Gastroesophageal sphincter (tissue), 4 donors: ENCODE results near the gene C4orf17. TPM values are rescaled to one million over a fixed set of nuclear protein-coding genes. Genes with fewer than 3 reads are reported as not detected.
A peak's percentile ranks its signal among the peaks of the same experiment; 100 is the strongest.

Experiments used
- ATAC-seq: fragments of 150-250 bp; one replicate; pipeline ENCODE4 v1.9.1; 2016; ENCODE audit warnings: mild to moderate bottlenecking, moderate library complexity
- H3K27ac ChIP-seq, 4 donors: fragments of 200-600 bp; sonication (generic) in 3 of 4; 1 replicate in 3 of 4; 2 replicates in 1 of 4; pipeline ENCODE4 v1.5.1; 2016 to 2019
- H3K27me3 ChIP-seq: fragments of 200-600 bp; sonication (generic); one replicate; pipeline ENCODE4 v1.5.1; 2019
- H3K36me3 ChIP-seq, 2 donors: fragments of 200-600 bp; sonication (generic); one replicate each; pipeline ENCODE4 v1.5.1; 2019; ENCODE audit warnings: control low read depth in 1 of 2
- H3K4me1 ChIP-seq, 3 donors: fragments of 200-600 bp; sonication (generic); 1 replicate in 2 of 3; 2 replicates in 1 of 3; pipeline ENCODE4 v1.5.1; 2016 to 2019; ENCODE audit warnings: control low read depth in 2 of 3
- H3K4me3 ChIP-seq, 2 donors: fragments of 200-600 bp; sonication (generic); one replicate each; pipeline ENCODE4 v1.5.1; 2019; ENCODE audit warnings: mild to moderate bottlenecking in 1 of 2, moderate library complexity in 1 of 2
- H3K9me3 ChIP-seq, 3 donors: fragments of 200-600 bp; sonication (generic); one replicate each; pipeline ENCODE4 v1.5.1; 2017 to 2019; ENCODE audit warnings: control low read depth in 2 of 3
- CTCF ChIP-seq, 4 experiments: fragments of 200-600 bp in 2 of 4; fragments of 450-650 bp in 2 of 4; sonication (generic) in 1 of 4; IDR thresholded peaks; one replicate each; pipeline ENCODE4 v1.5.1; 2017 to 2019; ENCODE audit warnings: antibody characterized with exemption in 4 of 4, mild to moderate bottlenecking in 2 of 4, moderate library complexity in 2 of 4
- EP300 ChIP-seq: sonication (generic); formaldehyde crosslinking; IDR thresholded peaks from one replicate; pipeline ENCODE4 v1.6.1; 2017; ENCODE audit warnings: antibody characterized with exemption, mild to moderate bottlenecking
- POLR2A ChIP-seq, 2 donors: fragments of 450-650 bp; IDR thresholded peaks; one replicate each; pipeline ENCODE4 v1.6.1; 2017; ENCODE audit warnings: antibody characterized with exemption in 2 of 2, mild to moderate bottlenecking in 2 of 2, moderate library complexity in 1 of 2
- POLR2AphosphoS5 ChIP-seq: sonication (generic); formaldehyde crosslinking; IDR thresholded peaks from one replicate; pipeline ENCODE4 v1.6.1; 2017; ENCODE audit warnings: antibody characterized with exemption
- WGBS, 2 donors: methylation state at CpG; one replicate each; pipeline ENCODE4 v1.1.5; 2018; ENCODE audit warnings: low coverage in 1 of 2; 5-methylcytosine and 5-hydroxymethylcytosine counted together
- total RNA-seq, 4 donors: library from RNA; depleted of rRNA; stranded (reverse); fragments of >200 nt; gene quantifications; one replicate each; pipeline ENCODE4 v1.1.0, GENCODE V29; 2016

C4orf17 gene
- total RNA-seq, 4 donors from 2014 or later, result not detected

GRCh38 chr4:99574530-99575324, 63.9 kb downstream of the C4orf17 start, which contains the start of gene MTTP:
Gene MTTP, plus strand, starts transcription at chr4:99574824. Its CDS starts 86 bp downstream, at chr4:99574910.
- peak within 1 kb of the TSS in 2 of 4 donors; percentile 58 to 68 for H3K27ac ChIP-seq
- no peak for ATAC-seq
- WGBS, 2 donors, result 47 to 67% methylated on average over 3 of the region's 3 CpGs
- H3K36me3 ChIP-seq, result no peaks in the 10 kb centered on the region
- peaks cover 0 to 21% (median 0%) of the 10 kb centered on the region in 3 donors for H3K4me1 ChIP-seq
- no peaks in the 10 kb centered on the region for H3K27me3 ChIP-seq
- H3K9me3 ChIP-seq, result no peaks in the 10 kb centered on the region
- H3K4me3 ChIP-seq, result no peak within 1 kb of the TSS
- TF ChIP-seq POLR2A (IDR thresholded peaks at IDR 0.05) (no peak), EP300 (no peak)

GRCh38 chr4:99578714-99579113, 67.9 kb downstream of the C4orf17 start:
- 78 to 91% methylated on average over 2 of the region's 2 CpGs for WGBS, 2 donors
- no peaks in the 10 kb centered on the region for H3K9me3 ChIP-seq
- peaks cover 0 to 2% (median 0%) of the 10 kb centered on the region in 3 donors for H3K4me1 ChIP-seq
- TF ChIP-seq CTCF (IDR thresholded peaks at IDR 0.05), result no peak
- TF ChIP-seq POLR2AphosphoS5, result no peak
- no peak for TF ChIP-seq POLR2A (IDR thresholded peaks at IDR 0.05)
- H3K36me3 ChIP-seq, result no peaks in the 10 kb centered on the region
- no peak for ATAC-seq
- H3K4me3 ChIP-seq, result no peak overlapping the region
- H3K27ac ChIP-seq, result no peak overlapping the region
- H3K27me3 ChIP-seq, result no peaks in the 10 kb centered on the region

- H3K27me3 ChIP-seq, result no peaks in the 10 kb centered on the region
- no peaks in the 10 kb centered on the region for H3K4me1 ChIP-seq
- no peak overlapping the region for H3K4me3 ChIP-seq
- H3K27ac ChIP-seq, result no peak overlapping the region
- ATAC-seq, result no peak
- TF ChIP-seq POLR2AphosphoS5, result no peak
- no peak for TF ChIP-seq POLR2A (IDR thresholded peaks at IDR 0.05)
- no peak for TF ChIP-seq EP300
- TF ChIP-seq CTCF (IDR thresholded peaks at IDR 0.05), result no peak
- H3K36me3 ChIP-seq, result no peaks in the 10 kb centered on the region
- WGBS, 2 donors, result 86 to 89% methylated on average over 1 of the region's 1 CpG
- no peaks in the 10 kb centered on the region for H3K9me3 ChIP-seq
Measured at GRCh38 chr4:99585516-99585915, 74.7 kb downstream of the C4orf17 start.

GRCh38 chr4:99586322-99586721, 75.5 kb downstream of the C4orf17 start:
- no peak for ATAC-seq
- TF ChIP-seq CTCF (IDR thresholded peaks at IDR 0.05) (no peak), POLR2A (IDR thresholded peaks at IDR 0.05) (no peak), EP300 (no peak), POLR2AphosphoS5 (no peak)
- H3K9me3 ChIP-seq, result no peaks in the 10 kb centered on the region
- H3K27ac ChIP-seq, result no peak overlapping the region
- WGBS, 2 donors, result 58 to 71% methylated on average over 2 of the region's 2 CpGs
- H3K4me1 ChIP-seq, result no peaks in the 10 kb centered on the region
- H3K27me3 ChIP-seq, result no peaks in the 10 kb centered on the region
- no peak overlapping the region for H3K4me3 ChIP-seq
- H3K36me3 ChIP-seq, result no peaks in the 10 kb centered on the region

- Histone ChIP-seq H3K27ac (no peak overlapping the region), H3K9me3 (no peaks in the 10 kb centered on the region), H3K4me3 (no peak overlapping the region), H3K4me1 (no peaks in the 10 kb centered on the region), H3K27me3 (no peaks in the 10 kb centered on the region), H3K36me3 (no peaks in the 10 kb centered on the region)
- no peak for ATAC-seq
- 10 to 25% methylated on average over 1 of the region's 1 CpG for WGBS, 2 donors
- no peak for TF ChIP-seq EP300
Measured at GRCh38 chr4:99586797-99587196, 76.0 kb downstream of the C4orf17 start.

GRCh38 chr4:99587309-99587708, 76.5 kb downstream of the C4orf17 start:
- Histone ChIP-seq H3K9me3 (no peaks in the 10 kb centered on the region), H3K4me1 (no peaks in the 10 kb centered on the region), H3K27me3 (no peaks in the 10 kb centered on the region), H3K4me3 (no peak overlapping the region), H3K27ac (no peak overlapping the region), H3K36me3 (no peaks in the 10 kb centered on the region)
- TF ChIP-seq EP300, result no peak
- TF ChIP-seq POLR2A (IDR thresholded peaks at IDR 0.05), result no peak
- no peak for TF ChIP-seq POLR2AphosphoS5
- no peak for TF ChIP-seq CTCF (IDR thresholded peaks at IDR 0.05)
- no peak for ATAC-seq
